NB4 (cell line): ENCODE data around the gene PBX3.

ENCODE experiments used
- DNase-seq: peaks from one replicate; pipeline ENCODE4 v3.0.0; 2010; ENCODE audit warnings: low read depth
- H3K4me3 ChIP-seq: one replicate; pipeline ENCODE4 v1.5.1; 2011; ENCODE audit warnings: mild to moderate bottlenecking, low read depth, low read length, moderate library complexity
- MYC ChIP-seq: IDR thresholded peaks from 2 replicates; pipeline ENCODE4 v1.6.1; 2011; ENCODE audit warnings: low read depth, low read length
- POLR2A ChIP-seq: IDR thresholded peaks from 2 replicates; pipeline ENCODE4 v1.6.1; 2011; ENCODE audit warnings: mild to moderate bottlenecking; ENCODE audit not compliant: insufficient read length; ENCODE audit errors: extremely low read depth
- TF ChIP-seq, protein P1 (sequence below): IDR thresholded peaks from one replicate; pipeline ENCODE4 v1.5.1; 2012; ENCODE audit warnings: low read depth, low read length
- TF ChIP-seq, protein P2 (sequence below): IDR thresholded peaks from 2 replicates; pipeline ENCODE4 v1.6.1; 2011; ENCODE audit warnings: low read depth, low read length

The PBX3 gene

DNA sequence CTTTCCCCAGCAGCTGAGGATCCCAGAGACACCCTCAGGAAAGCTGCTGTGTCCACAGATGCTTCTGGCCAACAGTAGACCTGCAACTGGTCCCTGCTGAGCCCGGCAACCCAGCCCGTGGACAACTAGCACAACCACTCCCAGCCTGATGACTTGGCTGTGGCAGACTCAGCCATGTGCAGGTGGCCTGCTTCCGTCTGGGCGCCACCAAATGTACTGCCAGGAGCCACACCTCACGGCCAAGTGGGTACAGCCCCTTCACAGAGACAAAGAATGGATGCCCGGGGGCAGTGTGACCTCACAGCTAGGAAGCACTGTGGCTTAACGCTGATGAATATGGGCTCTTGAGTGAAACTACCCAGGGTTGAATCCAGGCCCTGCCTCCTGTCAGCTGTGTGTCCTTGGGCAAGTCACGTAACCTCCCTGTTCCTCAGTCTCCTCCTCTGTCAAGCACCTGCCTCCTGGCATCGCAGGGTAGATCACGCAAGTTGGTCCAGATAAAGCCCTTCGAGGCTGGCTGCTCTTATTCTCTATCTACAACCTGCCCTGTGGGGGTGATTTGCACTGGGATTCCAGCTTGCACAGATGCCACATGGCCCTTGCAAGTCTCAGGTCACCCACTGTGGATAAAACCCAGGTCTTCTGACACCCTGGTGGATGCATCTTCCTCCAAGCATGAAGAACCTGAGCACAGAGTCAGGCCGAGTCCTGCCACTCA is 225.0 kb downstream of the PBX3 start:
- DNase-seq, result no peak
- H3K4me3 ChIP-seq, result no peak overlapping the region
- TF ChIP-seq, protein P1, sequence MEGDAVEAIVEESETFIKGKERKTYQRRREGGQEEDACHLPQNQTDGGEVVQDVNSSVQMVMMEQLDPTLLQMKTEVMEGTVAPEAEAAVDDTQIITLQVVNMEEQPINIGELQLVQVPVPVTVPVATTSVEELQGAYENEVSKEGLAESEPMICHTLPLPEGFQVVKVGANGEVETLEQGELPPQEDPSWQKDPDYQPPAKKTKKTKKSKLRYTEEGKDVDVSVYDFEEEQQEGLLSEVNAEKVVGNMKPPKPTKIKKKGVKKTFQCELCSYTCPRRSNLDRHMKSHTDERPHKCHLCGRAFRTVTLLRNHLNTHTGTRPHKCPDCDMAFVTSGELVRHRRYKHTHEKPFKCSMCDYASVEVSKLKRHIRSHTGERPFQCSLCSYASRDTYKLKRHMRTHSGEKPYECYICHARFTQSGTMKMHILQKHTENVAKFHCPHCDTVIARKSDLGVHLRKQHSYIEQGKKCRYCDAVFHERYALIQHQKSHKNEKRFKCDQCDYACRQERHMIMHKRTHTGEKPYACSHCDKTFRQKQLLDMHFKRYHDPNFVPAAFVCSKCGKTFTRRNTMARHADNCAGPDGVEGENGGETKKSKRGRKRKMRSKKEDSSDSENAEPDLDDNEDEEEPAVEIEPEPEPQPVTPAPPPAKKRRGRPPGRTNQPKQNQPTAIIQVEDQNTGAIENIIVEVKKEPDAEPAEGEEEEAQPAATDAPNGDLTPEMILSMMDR, result no peak
- TF ChIP-seq MYC (no peak), POLR2A (no peak)
- TF ChIP-seq, protein P2, sequence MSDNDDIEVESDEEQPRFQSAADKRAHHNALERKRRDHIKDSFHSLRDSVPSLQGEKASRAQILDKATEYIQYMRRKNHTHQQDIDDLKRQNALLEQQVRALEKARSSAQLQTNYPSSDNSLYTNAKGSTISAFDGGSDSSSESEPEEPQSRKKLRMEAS, result no peak

DNA sequence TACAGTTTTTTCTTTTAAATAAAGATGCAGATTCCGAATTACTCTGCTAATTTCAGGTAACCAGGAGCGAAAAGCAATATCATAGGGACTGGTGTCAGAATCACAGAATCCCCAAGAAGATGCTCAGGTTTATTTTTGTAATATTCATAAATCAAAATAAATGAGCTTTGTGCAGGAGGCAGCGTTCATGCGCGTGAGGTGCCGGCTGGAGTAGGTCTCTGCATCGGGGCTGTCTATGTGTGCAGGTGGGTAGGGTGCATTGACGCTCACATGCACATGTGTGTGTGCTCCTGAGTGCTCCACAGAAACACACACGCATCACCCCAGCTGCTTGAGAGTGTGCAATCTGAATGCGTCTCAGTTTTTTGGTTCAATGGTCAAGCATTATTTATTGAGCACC is 226.4 kb downstream of the PBX3 start:
- TF ChIP-seq POLR2A, result no peak
- TF ChIP-seq, protein P1, result no peak
- TF ChIP-seq, protein P2, result no peak
- no peak for TF ChIP-seq MYC
- no peak overlapping the region for H3K4me3 ChIP-seq
- no peak for DNase-seq

- H3K4me3 ChIP-seq, result no peak overlapping the region
- no peak for DNase-seq
- TF ChIP-seq, protein P1, result no peak
- TF ChIP-seq, protein P2, result no peak
- TF ChIP-seq MYC (no peak), POLR2A (no peak)
Measured at GRCh38 chr9:125974705-125975104, 227.5 kb downstream of the PBX3 start.

- TF ChIP-seq, protein P2, result no peak
- TF ChIP-seq, protein P1, result no peak
- TF ChIP-seq MYC (no peak), POLR2A (no peak)
- H3K4me3 ChIP-seq, result no peak overlapping the region
- DNase-seq, result no peak
Measured at GRCh38 chr9:125977223-125977622, 230.1 kb downstream of the PBX3 start.

- H3K4me3 ChIP-seq, result no peak overlapping the region
- DNase-seq, result no peak
- TF ChIP-seq, protein P2, result no peak
- TF ChIP-seq MYC, result no peak
- TF ChIP-seq, protein P1, result no peak
- no peak for TF ChIP-seq POLR2A
Measured at GRCh38 chr9:125979383-125979782, 232.2 kb downstream of the PBX3 start.
